Effector memory CD8-positive, alpha-beta T cell (primary cell): Measurements from ENCODE around the gene NHP2.
A peak's percentile ranks its signal among the peaks of the same experiment; 100 is the strongest.
"Not testable (repeated sequence)": the region's sequence is repeated elsewhere in the genome, so short reads cannot be mapped to it uniquely, and the experiment has no call there.

Source experiments
- ATAC-seq: fragments of 150-1000 bp; cut with Tn5 transposase; replicated peaks from 2 replicates; pipeline ENCODE4 v1.10.0; 2021; ENCODE audit warnings: mild to moderate bottlenecking, moderate library complexity
- DNase-seq, 3 experiments: peaks; one replicate each; pipeline ENCODE4 v3.0.0; 2021
- H3K27ac Mint-ChIP-seq, 2 donors: one replicate each; pipeline ENCODE4 v1.8.0; 2022; ENCODE audit warnings: mild to moderate bottlenecking in 2 of 2, mixed read lengths in 2 of 2, moderate library complexity in 2 of 2
- H3K27me3 Mint-ChIP-seq, 2 donors: one replicate each; pipeline ENCODE4 v1.8.0; 2022; ENCODE audit warnings: mixed read lengths in 2 of 2
- H3K36me3 Mint-ChIP-seq: one replicate; pipeline ENCODE4 v1.8.0; 2022; ENCODE audit warnings: mild to moderate bottlenecking, moderate library complexity, mixed read lengths; ENCODE audit not compliant: insufficient read depth
- H3K4me1 Mint-ChIP-seq, 2 donors: one replicate each; pipeline ENCODE4 v1.8.0; 2022; ENCODE audit warnings: low read depth in 2 of 2, mixed read lengths in 2 of 2
- H3K4me3 Mint-ChIP-seq, 2 donors: one replicate each; pipeline ENCODE4 v1.8.0; 2022; ENCODE audit warnings: mild to moderate bottlenecking in 2 of 2, mixed read lengths in 2 of 2, moderate library complexity in 2 of 2
- H3K9me3 Mint-ChIP-seq, 2 donors: one replicate each; pipeline ENCODE4 v1.8.0; 2022; ENCODE audit warnings: mixed read lengths in 2 of 2

Gene NHP2

DNA sequence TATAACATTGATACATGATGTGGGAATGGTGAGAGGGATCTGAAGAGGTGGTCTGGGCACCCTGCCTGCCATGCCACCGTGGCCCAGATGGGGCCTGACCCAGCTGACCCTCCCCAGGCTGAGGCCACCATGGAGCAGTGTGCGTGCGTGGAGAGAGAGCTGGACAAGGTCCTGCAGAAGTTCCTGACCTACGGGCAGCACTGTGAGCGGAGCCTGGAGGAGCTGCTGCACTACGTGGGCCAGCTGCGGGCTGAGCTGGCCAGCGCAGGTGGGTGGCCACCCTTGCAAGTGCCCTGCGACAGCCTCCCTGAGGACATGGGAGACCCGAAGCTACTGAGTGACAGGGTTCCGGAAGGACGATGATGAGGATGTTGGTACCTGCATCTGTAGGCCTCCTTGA is 15.7 kb downstream of the NHP2 start:
- Mint-ChIP-seq H3K4me3 (no peak overlapping the region), H3K27ac (no peak overlapping the region), H3K9me3 (no peaks in the 10 kb centered on the region), H3K27me3 (no peaks in the 10 kb centered on the region), H3K36me3 (peaks cover 15% of the 10 kb centered on the region), H3K4me1 (peaks cover 4 to 7% of the 10 kb centered on the region in 2 donors)
- DNase-seq (no peak), ATAC-seq (no peak)

DNA sequence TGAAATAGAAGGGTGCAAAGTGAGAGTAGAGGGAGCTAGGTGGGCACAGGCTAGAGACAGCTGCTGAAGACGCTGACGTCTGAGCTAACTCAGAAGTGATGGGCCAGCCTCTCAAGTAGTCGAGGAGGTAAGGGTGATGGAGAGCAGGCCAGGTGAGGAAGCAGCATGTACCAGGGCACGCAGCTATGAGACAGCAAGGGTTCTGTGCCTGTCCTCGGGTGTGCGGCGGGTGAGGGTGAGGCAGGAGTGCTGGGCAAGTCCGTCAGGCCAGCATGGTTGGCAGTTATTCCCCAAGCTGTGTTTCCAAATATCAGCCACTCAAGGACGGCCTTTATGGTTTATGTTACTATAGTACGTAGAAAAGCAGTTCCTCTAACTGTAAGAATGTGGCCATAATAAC is 16.7 kb downstream of the NHP2 start:
- H3K4me3 Mint-ChIP-seq: no peak overlapping the region
- ATAC-seq (no peak), DNase-seq (no peak)
- H3K27ac Mint-ChIP-seq: peak overlapping the region in 1 of 2 donors; percentile 0
- H3K27me3 Mint-ChIP-seq: no peaks in the 10 kb centered on the region
- H3K4me1 Mint-ChIP-seq: peaks cover 7 to 9% of the 10 kb centered on the region in 2 donors
- H3K36me3 Mint-ChIP-seq: peaks cover 8% of the 10 kb centered on the region
- H3K9me3 Mint-ChIP-seq: no peaks in the 10 kb centered on the region

DNA sequence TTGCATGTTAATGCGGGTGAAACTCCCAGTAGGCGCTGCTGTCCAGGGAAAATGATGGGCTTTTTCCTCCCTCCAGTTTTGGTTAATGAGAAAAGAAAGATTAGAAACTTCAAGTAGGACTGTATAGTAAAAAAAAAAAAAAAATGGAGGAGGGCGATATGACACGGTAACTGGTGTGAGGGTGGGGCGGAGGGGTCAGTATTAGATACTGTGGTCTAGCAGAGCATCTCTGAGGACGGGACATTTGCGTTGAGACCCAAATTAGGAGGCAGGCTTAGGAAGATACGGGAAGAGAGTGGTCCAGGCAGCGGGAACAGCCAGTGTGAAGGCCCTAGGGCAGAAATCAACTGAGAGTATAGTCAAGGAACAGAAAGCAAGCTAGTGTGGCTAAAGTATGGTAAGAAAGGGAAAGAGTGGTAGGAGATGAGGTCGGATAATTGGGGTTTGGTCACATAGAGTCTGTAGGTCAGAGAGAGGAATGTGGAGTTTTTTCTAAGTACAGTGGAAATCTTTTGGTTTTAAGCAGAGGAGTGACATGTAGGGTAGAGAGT is 22.2 kb downstream of the NHP2 start:
- Mint-ChIP-seq H3K4me1 (peaks cover 8 to 17% of the 10 kb centered on the region in 2 donors), H3K9me3 (no peaks in the 10 kb centered on the region), H3K4me3 (peak overlapping the region; percentile 67 to 69), H3K27me3 (no peaks in the 10 kb centered on the region), H3K36me3 (peaks cover 9% of the 10 kb centered on the region), H3K27ac (peak overlapping the region in 1 of 2 donors; percentile 64)
- DNase-seq (no peak), ATAC-seq (no peak)

DNA sequence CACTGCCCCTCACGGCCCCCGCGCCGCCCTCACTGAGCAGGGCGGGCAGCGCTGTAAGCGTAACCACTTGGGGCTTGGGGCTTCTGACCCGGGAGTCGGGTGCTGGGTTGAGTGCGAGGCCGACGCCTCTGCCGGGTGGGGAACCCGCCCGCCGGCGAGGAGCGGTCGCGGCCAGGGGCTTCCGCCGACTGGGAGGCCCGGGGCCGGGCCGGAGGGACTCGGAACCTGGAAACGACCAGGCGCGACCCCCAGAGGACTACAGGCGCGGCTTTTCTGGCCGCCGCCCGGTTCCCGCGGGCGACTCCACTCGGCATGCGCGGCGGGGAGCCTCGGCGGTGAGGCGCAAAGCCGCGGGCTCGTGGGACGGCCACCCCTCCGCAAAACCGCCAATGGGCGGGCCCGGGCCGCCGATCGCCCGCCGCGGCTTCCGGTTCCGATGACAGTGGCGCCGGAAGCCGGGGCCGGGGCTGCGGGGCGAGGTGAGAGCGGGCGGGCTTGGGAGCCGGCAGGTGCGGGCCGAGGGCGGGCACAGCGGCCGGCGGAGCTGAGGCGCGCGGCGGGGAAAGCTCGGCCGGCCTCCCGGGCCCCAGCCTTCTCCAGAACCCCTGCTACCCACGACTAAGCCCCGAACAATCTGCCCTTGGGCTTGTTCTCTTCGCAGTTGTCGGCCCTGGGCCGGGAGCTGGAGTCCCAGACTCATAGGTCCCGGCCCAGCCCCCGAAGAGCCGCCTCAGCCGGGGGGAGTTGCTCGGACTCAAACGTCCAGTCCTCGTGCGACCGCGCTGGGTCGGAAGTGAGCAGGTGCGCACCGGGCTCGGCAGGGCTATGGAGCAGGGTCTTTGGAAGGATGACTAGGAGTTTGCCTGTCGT is 22.9 kb downstream of the NHP2 start, which contains the start of gene RMND5B:
RMND5B (plus strand) TSS at position 439 of the 870 bp plus-strand sequence. CDS start 7,106 bp downstream, outside the sequence.
- Mint-ChIP-seq H3K27me3 (no peaks in the 10 kb centered on the region), H3K9me3 (no peaks in the 10 kb centered on the region), H3K27ac (peak within 1 kb of the TSS; percentile 35 to 64), H3K4me3 (peak within 1 kb of the TSS; percentile 67 to 69), H3K4me1 (peaks cover 8 to 17% of the 10 kb centered on the region in 2 donors), H3K36me3 (peaks cover 10% of the 10 kb centered on the region)
- ATAC-seq (peak; percentile 91), DNase-seq (peak; percentile 67 to 76 (median 73))

DNA sequence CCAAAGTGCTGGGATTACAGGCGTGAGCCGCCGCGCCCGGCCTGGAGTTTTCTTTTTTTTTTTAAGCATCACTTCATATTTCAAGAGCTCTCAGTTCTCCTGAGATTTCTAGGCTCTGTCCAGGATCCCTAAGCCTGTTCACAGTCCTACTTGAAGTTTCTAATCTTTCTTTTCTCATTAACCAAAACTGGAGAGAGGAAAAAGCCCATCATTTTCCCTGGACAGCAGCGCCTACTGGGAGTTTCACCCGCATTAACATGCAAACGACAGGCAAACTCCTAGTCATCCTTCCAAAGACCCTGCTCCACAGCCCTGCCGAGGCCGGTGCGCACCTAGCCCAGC is 23.5 kb downstream of the NHP2 start:
- H3K27ac Mint-ChIP-seq: peak overlapping the region; percentile 28 to 35
- H3K36me3 Mint-ChIP-seq: peaks cover 13% of the 10 kb centered on the region
- H3K9me3 Mint-ChIP-seq, ATAC-seq, H3K27me3 Mint-ChIP-seq, DNase-seq: not testable (repeated sequence)
- H3K4me3 Mint-ChIP-seq: peak overlapping the region; percentile 64 to 65
- peaks cover 8 to 17% of the 10 kb centered on the region in 2 donors for H3K4me1 Mint-ChIP-seq

DNA sequence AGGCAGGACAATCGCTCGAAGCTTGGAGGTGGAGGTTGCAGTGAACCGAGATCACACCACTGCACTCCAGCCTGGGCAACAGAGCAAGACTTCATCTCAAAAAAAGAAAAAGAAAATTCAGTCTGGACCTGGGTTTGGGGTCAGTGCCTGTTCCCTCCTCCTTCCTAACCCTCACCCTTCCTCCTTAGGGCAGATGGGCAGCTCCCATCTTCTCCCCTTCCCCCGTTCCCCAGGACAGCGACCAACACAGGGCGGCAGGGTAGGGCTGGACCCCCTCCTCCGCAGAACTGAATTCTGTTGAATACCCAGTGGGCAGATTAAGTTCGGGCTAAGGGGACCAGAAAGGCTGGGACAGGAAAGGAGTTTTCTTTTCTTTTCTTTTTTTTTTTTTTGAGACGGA is 24.4 kb downstream of the NHP2 start:
- no peak for ATAC-seq
- H3K9me3 Mint-ChIP-seq: no peaks in the 10 kb centered on the region
- no peak overlapping the region for H3K27ac Mint-ChIP-seq
- H3K4me1 Mint-ChIP-seq: peaks cover 8 to 17% of the 10 kb centered on the region in 2 donors
- no peak for DNase-seq
- peaks cover 17% of the 10 kb centered on the region for H3K36me3 Mint-ChIP-seq
- H3K27me3 Mint-ChIP-seq: no peaks in the 10 kb centered on the region
- peak overlapping the region in 1 of 2 donors; percentile 64 for H3K4me3 Mint-ChIP-seq

DNA sequence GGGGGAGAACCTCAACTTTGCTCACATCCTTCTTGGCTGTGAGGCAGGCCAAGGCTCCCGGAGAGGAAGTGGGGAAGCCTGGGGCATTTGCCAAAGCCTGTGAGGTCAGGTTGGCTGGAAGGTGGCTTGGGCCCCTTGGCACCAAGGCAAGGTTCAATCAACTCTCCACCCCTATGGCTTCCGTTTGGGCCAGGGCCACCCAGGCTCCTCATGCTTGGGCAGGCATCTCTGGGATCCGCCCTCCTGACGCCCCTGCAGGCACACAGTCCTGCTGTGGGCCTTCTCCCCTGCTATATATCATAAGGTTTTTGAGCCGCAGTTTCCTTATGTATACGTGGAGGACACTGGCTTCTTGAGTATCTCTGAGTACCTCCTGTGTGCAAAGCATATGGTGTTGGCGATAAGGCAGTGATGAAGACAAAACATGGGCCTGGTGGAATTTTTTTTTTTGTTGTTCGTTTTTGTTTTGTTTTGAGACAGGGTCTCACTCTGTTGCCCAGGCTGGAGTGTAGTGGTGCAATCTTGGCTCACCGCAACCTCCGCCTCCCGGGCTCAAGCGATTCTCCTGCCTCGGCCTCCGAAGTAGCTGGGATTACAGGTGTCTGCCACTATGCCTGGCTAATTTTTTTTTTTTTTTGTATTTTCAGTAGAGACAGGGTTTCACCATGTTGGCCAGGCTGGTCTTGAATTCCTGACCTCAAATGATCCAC is 26.2 kb downstream of the NHP2 start:
- not testable (repeated sequence) for H3K27ac Mint-ChIP-seq, H3K27me3 Mint-ChIP-seq, DNase-seq, H3K9me3 Mint-ChIP-seq, H3K4me3 Mint-ChIP-seq, ATAC-seq
- H3K36me3 Mint-ChIP-seq: peaks cover 27% of the 10 kb centered on the region
- H3K4me1 Mint-ChIP-seq: peaks cover 4 to 13% of the 10 kb centered on the region in 2 donors

DNA sequence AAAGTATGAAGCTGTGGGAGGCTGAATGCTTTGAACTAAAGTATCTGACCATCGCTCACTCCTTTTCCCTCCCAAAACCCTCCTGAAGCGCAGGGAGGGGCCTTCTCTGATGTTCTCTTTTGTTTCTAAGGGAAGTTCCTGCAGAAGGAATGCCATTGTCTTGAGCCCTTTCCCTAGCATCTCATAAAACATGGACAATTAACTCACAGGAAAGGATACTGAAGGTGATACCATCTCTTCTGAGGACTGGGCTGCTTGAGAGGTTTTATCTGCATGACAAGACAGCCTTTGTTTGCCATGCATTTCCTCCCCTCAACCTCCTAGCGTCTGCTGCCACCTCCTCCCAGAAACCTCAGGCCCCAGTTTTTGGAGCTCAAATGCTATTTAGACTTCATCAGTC is 27.1 kb downstream of the NHP2 start:
- no peak overlapping the region for H3K27ac Mint-ChIP-seq
- DNase-seq (no peak), ATAC-seq (no peak)
- no peak overlapping the region for H3K4me3 Mint-ChIP-seq
- H3K9me3 Mint-ChIP-seq: no peaks in the 10 kb centered on the region
- peaks cover 33% of the 10 kb centered on the region for H3K36me3 Mint-ChIP-seq
- peaks cover 2 to 6% of the 10 kb centered on the region in 2 donors for H3K4me1 Mint-ChIP-seq
- H3K27me3 Mint-ChIP-seq: no peaks in the 10 kb centered on the region

DNA sequence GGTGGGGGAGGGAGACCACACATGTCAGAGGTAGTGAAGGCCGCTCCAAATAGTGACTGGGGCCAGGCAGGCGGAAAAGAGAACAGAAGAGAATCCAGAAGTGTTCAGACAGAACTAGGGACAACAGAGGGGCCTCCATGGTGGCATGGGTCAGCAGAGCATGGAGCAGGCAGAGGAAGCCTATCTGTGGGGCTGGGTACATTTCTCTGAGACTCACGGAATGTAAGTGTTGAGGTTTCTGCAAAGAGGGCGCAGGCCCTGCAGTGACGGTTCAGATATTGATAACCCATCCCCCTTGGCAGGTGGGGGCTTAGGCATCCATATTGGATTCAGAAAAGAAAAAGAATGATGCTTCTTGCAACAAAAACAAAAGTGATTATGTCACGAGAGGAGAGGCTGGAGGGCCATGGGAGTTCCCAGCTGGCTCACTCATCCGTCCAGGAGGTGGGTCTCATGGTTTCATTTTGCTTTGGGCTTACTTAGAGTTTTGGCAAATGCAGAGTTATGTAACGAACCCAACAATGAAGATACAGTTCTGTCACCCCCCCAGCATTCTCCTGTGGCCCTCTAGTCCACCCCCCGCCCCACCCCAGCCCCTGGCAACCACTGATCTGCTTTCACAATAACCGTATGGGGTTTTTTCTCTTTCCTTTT is 28.3 kb downstream of the NHP2 start:
- DNase-seq (no peak), ATAC-seq (no peak)
- H3K36me3 Mint-ChIP-seq: peaks cover 44% of the 10 kb centered on the region
- no peak overlapping the region for H3K4me3 Mint-ChIP-seq
- H3K9me3 Mint-ChIP-seq: no peaks in the 10 kb centered on the region
- peaks cover 0 to 9% of the 10 kb centered on the region in 2 donors for H3K4me1 Mint-ChIP-seq
- no peaks in the 10 kb centered on the region for H3K27me3 Mint-ChIP-seq
- H3K27ac Mint-ChIP-seq: peak overlapping the region in 1 of 2 donors; percentile 77

DNA sequence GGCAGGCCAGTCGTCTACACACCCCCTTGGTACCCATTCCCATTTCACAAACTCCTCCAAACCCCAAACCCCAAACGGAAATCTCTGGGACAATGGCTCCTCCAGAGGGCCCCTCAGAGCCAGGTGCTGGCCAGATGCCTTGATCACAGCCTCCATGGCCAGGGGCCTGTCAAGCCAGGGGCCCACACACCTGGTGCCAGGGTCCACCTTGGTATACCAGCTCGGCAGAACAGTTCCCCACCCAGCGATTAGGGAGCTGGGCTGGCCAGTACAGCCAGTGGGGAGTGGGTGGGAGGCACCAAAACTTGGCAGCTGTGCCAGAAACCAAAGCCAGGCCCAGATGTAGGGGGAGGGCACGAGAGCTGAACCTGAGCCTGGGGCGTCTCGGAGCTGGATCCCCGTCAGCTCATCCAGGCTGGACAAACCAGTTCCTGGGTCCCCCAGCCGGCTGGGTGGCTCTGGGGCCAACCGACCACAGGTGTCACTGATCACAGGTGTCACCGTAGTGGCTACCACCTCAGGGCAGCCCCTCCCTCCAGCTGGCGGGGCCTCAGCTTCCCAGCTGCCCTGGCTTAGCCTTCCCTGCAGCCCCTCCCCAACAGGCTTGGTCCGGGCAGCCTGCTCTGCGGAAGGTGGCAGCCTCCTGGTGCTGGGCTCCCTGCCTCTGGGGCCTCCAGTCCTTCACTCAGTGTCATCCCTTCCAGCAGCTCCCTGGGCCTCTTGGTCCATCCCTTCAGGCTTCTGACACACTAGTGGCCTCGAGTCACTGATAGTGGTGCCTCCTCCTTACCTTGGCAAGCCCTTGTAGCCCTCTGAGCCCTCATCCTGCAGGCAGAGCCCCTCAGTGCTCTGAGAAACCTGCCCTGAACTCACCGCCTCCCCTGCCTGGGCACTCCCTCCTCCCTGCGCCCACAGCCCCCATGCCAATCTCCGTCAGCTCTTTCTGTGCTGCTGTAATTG is 29.4 kb downstream of the NHP2 start:
- ATAC-seq (no peak), DNase-seq (no peak)
- Mint-ChIP-seq H3K9me3 (no peaks in the 10 kb centered on the region), H3K27me3 (no peaks in the 10 kb centered on the region), H3K27ac (peak overlapping the region in 1 of 2 donors; percentile 77), H3K4me3 (no peak overlapping the region), H3K36me3 (peaks cover 48% of the 10 kb centered on the region), H3K4me1 (peaks cover under 1 to 11% of the 10 kb centered on the region in 2 donors)

DNA sequence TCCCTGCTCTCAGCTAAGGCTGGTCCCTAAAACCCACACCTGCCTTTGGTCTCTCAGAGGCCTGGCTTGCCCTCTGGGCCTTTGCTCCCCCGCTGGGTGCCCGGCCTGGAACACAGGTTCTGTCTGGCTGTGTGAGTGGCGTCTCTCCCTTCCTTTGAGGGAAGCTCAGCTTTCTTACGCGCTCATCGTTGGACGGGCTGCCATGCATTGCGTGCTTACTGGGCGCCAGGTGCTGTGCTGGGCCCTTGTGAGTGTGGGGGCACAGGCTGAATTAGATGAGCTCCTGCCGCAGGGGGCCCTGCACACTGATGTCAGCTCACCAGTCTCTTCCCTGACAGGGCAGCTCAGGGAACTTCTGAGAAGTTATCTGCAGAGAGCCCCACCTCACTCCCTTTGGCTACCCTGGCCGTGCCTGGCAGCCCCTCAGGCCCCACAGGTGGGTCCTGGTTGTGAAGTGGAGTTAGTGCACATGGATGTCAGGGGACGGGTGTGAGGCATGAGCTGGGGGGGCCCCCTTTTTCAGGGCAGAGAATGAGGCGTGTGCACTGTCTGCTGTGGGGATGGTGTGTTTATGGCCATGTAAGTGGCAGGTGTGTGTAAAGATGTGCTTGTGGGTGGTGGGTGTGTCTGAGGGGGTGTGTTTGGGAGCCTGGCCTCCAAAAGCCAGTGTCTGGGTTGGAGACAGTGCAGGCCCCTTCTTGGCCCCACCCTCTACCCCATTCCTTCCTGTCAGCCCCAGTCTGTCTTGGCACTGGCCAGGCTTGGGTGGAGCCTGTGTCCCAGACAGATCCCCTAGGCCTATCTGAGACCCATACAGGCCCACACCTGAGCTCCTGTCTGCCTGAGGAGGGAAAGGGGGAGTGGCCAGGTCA is 30.4 kb downstream of the NHP2 start:
- no peaks in the 10 kb centered on the region for H3K27me3 Mint-ChIP-seq
- H3K36me3 Mint-ChIP-seq: peaks cover 50% of the 10 kb centered on the region
- DNase-seq (no peak), ATAC-seq (no peak)
- H3K9me3 Mint-ChIP-seq: no peaks in the 10 kb centered on the region
- peaks cover 5 to 13% of the 10 kb centered on the region in 2 donors for H3K4me1 Mint-ChIP-seq
- no peak overlapping the region for H3K4me3 Mint-ChIP-seq
- H3K27ac Mint-ChIP-seq: peak overlapping the region in 1 of 2 donors; percentile 46

DNA sequence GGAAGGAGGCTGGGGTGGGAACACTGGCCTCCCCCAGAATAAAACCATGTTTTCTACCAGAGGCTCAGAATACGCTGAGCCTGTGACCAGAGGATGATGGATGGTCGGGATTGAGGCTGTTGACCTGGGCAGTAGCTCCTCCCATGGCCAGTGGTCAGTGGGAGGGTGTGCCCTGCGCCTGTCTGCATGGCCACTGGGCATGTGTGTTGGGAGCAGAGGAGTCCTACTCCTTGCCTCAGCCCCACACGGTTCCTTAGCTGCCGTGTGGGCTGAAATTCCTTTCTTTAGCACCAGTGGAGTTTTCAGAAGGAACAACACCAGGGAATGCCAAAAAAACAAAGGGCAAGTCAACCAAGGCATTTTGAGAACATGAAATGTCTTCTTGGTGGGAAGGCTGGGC is 31.3 kb downstream of the NHP2 start:
- ATAC-seq (no peak), DNase-seq (no peak)
- no peaks in the 10 kb centered on the region for H3K27me3 Mint-ChIP-seq
- peak overlapping the region in 1 of 2 donors; percentile 46 for H3K27ac Mint-ChIP-seq
- H3K36me3 Mint-ChIP-seq: peaks cover 45% of the 10 kb centered on the region
- H3K4me1 Mint-ChIP-seq: peaks cover 5 to 15% of the 10 kb centered on the region in 2 donors
- no peak overlapping the region for H3K4me3 Mint-ChIP-seq
- H3K9me3 Mint-ChIP-seq: no peaks in the 10 kb centered on the region
